Measurements from ENCODE around the gene MACROH2A1.

- TF ChIP-seq POLR2A (IDR thresholded peaks at IDR 0.05; ENCODE audit: low read depth, low read length), result no peak
- TF ChIP-seq, protein P1, sequence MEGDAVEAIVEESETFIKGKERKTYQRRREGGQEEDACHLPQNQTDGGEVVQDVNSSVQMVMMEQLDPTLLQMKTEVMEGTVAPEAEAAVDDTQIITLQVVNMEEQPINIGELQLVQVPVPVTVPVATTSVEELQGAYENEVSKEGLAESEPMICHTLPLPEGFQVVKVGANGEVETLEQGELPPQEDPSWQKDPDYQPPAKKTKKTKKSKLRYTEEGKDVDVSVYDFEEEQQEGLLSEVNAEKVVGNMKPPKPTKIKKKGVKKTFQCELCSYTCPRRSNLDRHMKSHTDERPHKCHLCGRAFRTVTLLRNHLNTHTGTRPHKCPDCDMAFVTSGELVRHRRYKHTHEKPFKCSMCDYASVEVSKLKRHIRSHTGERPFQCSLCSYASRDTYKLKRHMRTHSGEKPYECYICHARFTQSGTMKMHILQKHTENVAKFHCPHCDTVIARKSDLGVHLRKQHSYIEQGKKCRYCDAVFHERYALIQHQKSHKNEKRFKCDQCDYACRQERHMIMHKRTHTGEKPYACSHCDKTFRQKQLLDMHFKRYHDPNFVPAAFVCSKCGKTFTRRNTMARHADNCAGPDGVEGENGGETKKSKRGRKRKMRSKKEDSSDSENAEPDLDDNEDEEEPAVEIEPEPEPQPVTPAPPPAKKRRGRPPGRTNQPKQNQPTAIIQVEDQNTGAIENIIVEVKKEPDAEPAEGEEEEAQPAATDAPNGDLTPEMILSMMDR (conservative IDR thresholded peaks at IDR 0.05; ENCODE audit: low read depth, low read length), result no peak
- no peak for TF ChIP-seq RCOR1 (IDR thresholded peaks at IDR 0.05; ENCODE audit: insufficient replicate concordance, low read length)
- TF ChIP-seq RFX5 (IDR thresholded peaks at IDR 0.05; ENCODE audit: low read depth, low read length), result no peak
- no peak for TF ChIP-seq MXI1 (IDR thresholded peaks at IDR 0.05; ENCODE audit: borderline replicate concordance, low read depth, low read length)
- TF ChIP-seq NFE2L2 (IDR thresholded peaks at IDR 0.05; ENCODE audit: low read depth, low read length), result no peak
Observed at GRCh38 chr5:135339189-135339588, 59.8 kb downstream of the MACROH2A1 start.

All from IMR-90 (cell line).